ENCODE data around the gene CMSS1. TPM values are rescaled to one million over a fixed set of nuclear protein-coding genes. Genes with fewer than 3 reads are reported as not detected.

Gene CMSS1
- total and polyA plus RNA-seq, 2 of the 13 experiments (the other 11 are each of a cell fraction or from before 2014, with no cell fraction given), result 6.4 to 48.7 TPM

GRCh38 chr3:99948467-99949089, 130.9 kb downstream of the CMSS1 start:
- FAIRE-seq (no peak), ATAC-seq (no peak), DNase-seq (ENCODE audit: low spot score) (no peak)
- Histone ChIP-seq H3K27me3 (ENCODE audit: control insufficient read depth in 1 of 2, insufficient read depth in 2 of 2, low read length in 2 of 2) (no peaks in the 10 kb centered on the region), H3K36me3 (replicated peaks in 1 of 2; ENCODE audit: control insufficient read depth in 1 of 2, insufficient read depth in 2 of 2, low read length in 2 of 2) (no peaks in the 10 kb centered on the region), H3K9ac (ENCODE audit: insufficient read depth, low read depth, low read length) (no peak overlapping the region), H3K79me2 (ENCODE audit: insufficient read depth, low read length) (no peaks in the 10 kb centered on the region), H3K4me1 (ENCODE audit: insufficient read depth, low read length) (peaks cover 72% of the 10 kb centered on the region), H2AFZ (ENCODE audit: low read length) (no peak overlapping the region), H4K20me1 (ENCODE audit: insufficient read depth, low read length) (no peaks in the 10 kb centered on the region), H3K4me2 (ENCODE audit: low read depth, low read length) (no peak overlapping the region), H3K9me3 (ENCODE audit: low read length) (no peaks in the 10 kb centered on the region), H3K27ac (ENCODE audit: extremely low read length, insufficient read depth, low read length) (no peak overlapping the region), H3K4me3 (replicated peaks in 1 of 3; ENCODE audit: insufficient read depth in 1 of 3, low read depth in 2 of 3, low read length in 3 of 3) (no peak overlapping the region)
- intact Hi-C loops (cut with micrococcal nuclease; ENCODE audit: unreplicated experiment), result loop anchor here (10.0 kb wide), 1 partner anchor 306 kb away; no protein-coding TSS in a partner anchor
- POLR2A ChIA-PET, result no interaction called here
- TF ChIP-seq CSRNP1 (CRISPR knock-in tag; IDR thresholded peaks at IDR 0.05), result no peak
- TF ChIP-seq ZNF816 (CRISPR knock-in tag; IDR thresholded peaks at IDR 0.05; ENCODE audit: borderline replicate concordance), result no peak
- TF ChIP-seq ZFAT (CRISPR knock-in tag; conservative IDR thresholded peaks at IDR 0.05), result no peak
- no peak for TF ChIP-seq HMGXB4 (CRISPR knock-in tag; IDR thresholded peaks at IDR 0.05; ENCODE audit: borderline replicate concordance in 1 of 2, low read depth in 1 of 2)
- no peak for TF ChIP-seq ZNF101 (CRISPR knock-in tag; IDR thresholded peaks at IDR 0.05; ENCODE audit: borderline replicate concordance, low read depth)
- no peak for TF ChIP-seq RBFOX2 (IDR thresholded peaks at IDR 0.05; ENCODE audit: low read depth, low read length)
- TF ChIP-seq HNRNPK (IDR thresholded peaks at IDR 0.05; ENCODE audit: low read depth, low read length, poor library complexity, severe bottlenecking), result peak; percentile 85
- TF ChIP-seq ZNF512 (CRISPR knock-in tag; IDR thresholded peaks at IDR 0.05), result peak; percentile 95
- no peak for TF ChIP-seq ZBTB42 (CRISPR knock-in tag; IDR thresholded peaks at IDR 0.05)
- no peak for TF ChIP-seq POLR2G (IDR thresholded peaks at IDR 0.05; ENCODE audit: low read depth, low read length)
- TF ChIP-seq SSRP1 (CRISPR knock-in tag; IDR thresholded peaks at IDR 0.05), result no peak
- no peak for TF ChIP-seq HOXA5 (CRISPR knock-in tag; IDR thresholded peaks at IDR 0.05)
- no peak for TF ChIP-seq NAIF1 (CRISPR knock-in tag; IDR thresholded peaks at IDR 0.05; ENCODE audit: borderline replicate concordance)
- no TSS peak for BruUV-seq (replicated peaks)
- in situ Hi-C loops (cut with HindIII; ENCODE audit: extremely low pct_ligation_motif_present, low pct_unique_long_range_greater_than_20kb), result no loop called here
- WGBS (ENCODE audit: low lambda C conversion rate), result 100% methylated on average over 1 of the region's 1 CpG
- CTCF ChIA-PET (ENCODE audit: low intra/inter-chr PET ratio, low total read pairs), result no interaction called here

Measured in HepG2 (cell line).